ENCODE data around the gene FAAP20.
A peak's percentile ranks its signal among the peaks of the same experiment; 100 is the strongest.

FAAP20 gene

DNA sequence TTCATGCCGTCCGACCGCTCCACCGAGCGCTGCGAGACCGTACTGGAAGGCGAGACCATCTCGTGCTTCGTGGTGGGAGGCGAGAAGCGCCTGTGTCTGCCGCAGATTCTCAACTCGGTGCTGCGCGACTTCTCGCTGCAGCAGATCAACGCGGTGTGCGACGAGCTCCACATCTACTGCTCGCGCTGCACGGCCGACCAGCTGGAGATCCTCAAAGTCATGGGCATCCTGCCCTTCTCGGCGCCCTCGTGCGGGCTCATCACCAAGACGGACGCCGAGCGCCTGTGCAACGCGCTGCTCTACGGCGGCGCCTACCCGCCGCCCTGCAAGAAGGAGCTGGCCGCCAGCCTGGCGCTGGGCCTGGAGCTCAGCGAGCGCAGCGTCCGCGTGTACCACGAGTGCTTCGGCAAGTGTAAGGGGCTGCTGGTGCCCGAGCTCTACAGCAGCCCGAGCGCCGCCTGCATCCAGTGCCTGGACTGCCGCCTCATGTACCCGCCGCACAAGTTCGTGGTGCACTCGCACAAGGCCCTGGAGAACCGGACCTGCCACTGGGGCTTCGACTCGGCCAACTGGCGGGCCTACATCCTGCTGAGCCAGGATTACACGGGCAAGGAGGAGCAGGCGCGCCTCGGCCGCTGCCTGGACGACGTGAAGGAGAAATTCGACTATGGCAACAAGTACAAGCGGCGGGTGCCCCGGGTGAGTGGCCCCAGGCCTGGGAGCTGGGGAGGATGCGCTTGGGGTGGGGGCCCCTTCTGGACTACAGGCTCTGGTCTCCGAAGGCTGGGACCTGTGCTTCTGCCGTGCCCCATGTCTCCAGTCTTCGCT, 34.7 kb upstream of the FAAP20 start (continued):
- TF ChIP-seq, protein P1, sequence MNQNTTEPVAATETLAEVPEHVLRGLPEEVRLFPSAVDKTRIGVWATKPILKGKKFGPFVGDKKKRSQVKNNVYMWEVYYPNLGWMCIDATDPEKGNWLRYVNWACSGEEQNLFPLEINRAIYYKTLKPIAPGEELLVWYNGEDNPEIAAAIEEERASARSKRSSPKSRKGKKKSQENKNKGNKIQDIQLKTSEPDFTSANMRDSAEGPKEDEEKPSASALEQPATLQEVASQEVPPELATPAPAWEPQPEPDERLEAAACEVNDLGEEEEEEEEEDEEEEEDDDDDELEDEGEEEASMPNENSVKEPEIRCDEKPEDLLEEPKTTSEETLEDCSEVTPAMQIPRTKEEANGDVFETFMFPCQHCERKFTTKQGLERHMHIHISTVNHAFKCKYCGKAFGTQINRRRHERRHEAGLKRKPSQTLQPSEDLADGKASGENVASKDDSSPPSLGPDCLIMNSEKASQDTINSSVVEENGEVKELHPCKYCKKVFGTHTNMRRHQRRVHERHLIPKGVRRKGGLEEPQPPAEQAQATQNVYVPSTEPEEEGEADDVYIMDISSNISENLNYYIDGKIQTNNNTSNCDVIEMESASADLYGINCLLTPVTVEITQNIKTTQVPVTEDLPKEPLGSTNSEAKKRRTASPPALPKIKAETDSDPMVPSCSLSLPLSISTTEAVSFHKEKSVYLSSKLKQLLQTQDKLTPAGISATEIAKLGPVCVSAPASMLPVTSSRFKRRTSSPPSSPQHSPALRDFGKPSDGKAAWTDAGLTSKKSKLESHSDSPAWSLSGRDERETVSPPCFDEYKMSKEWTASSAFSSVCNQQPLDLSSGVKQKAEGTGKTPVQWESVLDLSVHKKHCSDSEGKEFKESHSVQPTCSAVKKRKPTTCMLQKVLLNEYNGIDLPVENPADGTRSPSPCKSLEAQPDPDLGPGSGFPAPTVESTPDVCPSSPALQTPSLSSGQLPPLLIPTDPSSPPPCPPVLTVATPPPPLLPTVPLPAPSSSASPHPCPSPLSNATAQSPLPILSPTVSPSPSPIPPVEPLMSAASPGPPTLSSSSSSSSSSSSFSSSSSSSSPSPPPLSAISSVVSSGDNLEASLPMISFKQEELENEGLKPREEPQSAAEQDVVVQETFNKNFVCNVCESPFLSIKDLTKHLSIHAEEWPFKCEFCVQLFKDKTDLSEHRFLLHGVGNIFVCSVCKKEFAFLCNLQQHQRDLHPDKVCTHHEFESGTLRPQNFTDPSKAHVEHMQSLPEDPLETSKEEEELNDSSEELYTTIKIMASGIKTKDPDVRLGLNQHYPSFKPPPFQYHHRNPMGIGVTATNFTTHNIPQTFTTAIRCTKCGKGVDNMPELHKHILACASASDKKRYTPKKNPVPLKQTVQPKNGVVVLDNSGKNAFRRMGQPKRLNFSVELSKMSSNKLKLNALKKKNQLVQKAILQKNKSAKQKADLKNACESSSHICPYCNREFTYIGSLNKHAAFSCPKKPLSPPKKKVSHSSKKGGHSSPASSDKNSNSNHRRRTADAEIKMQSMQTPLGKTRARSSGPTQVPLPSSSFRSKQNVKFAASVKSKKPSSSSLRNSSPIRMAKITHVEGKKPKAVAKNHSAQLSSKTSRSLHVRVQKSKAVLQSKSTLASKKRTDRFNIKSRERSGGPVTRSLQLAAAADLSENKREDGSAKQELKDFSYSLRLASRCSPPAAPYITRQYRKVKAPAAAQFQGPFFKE (tag by site-specific recombination; IDR thresholded peaks at IDR 0.05; ENCODE audit: borderline replicate concordance): 0 out of 2 replicates have a peak, but pooled peaks have one; percentile 48
- TF ChIP-seq ZNF629 (tag by site-specific recombination; IDR thresholded peaks at IDR 0.05): 0 out of 2 replicates have a peak, but pooled peaks have one; percentile 19
- TF ChIP-seq ZBTB8A (tag by site-specific recombination; IDR thresholded peaks at IDR 0.05): peak; percentile 92
- TF ChIP-seq ZSCAN23 (tag by site-specific recombination; IDR thresholded peaks at IDR 0.05): no peak
- no peak for TF ChIP-seq SCRT1 (tag by site-specific recombination; IDR thresholded peaks at IDR 0.05; ENCODE audit: borderline replicate concordance)
- TF ChIP-seq, protein P2, sequence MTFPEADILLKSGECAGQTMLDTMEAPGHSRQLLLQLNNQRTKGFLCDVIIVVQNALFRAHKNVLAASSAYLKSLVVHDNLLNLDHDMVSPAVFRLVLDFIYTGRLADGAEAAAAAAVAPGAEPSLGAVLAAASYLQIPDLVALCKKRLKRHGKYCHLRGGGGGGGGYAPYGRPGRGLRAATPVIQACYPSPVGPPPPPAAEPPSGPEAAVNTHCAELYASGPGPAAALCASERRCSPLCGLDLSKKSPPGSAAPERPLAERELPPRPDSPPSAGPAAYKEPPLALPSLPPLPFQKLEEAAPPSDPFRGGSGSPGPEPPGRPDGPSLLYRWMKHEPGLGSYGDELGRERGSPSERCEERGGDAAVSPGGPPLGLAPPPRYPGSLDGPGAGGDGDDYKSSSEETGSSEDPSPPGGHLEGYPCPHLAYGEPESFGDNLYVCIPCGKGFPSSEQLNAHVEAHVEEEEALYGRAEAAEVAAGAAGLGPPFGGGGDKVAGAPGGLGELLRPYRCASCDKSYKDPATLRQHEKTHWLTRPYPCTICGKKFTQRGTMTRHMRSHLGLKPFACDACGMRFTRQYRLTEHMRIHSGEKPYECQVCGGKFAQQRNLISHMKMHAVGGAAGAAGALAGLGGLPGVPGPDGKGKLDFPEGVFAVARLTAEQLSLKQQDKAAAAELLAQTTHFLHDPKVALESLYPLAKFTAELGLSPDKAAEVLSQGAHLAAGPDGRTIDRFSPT (tag by site-specific recombination; IDR thresholded peaks at IDR 0.05): peak; percentile 61
- no peak for TF ChIP-seq ZNF10 (tag by site-specific recombination; IDR thresholded peaks at IDR 0.05)
- TF ChIP-seq ZNF600 (tag by site-specific recombination; IDR thresholded peaks at IDR 0.05): peak; percentile 82
- no peak for TF ChIP-seq ZNF341 (tag by site-specific recombination; IDR thresholded peaks at IDR 0.05; ENCODE audit: low read depth)
- TF ChIP-seq SCRT2 (tag by site-specific recombination; IDR thresholded peaks at IDR 0.05): peak; percentile 87; the same call in 1 of the 2 replicates
- no peak for TF ChIP-seq ZNF138 (tag by site-specific recombination; IDR thresholded peaks at IDR 0.05; ENCODE audit: borderline replicate concordance)

DNA sequence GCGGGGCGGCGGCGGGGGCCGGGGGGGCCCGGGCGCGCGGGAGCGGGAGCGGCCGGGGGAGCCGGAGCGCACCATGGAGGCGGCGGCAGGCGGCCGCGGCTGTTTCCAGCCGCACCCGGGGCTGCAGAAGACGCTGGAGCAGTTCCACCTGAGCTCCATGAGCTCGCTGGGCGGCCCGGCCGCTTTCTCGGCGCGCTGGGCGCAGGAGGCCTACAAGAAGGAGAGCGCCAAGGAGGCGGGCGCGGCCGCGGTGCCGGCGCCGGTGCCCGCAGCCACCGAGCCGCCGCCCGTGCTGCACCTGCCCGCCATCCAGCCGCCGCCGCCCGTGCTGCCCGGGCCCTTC, 34.1 kb upstream of the FAAP20 start:
- Histone ChIP-seq H3K27ac (ENCODE audit: extremely low read depth, low read depth, low read length) (peak overlapping the region; percentile 90), H3K4me1 (ENCODE audit: control insufficient read depth, insufficient read depth, low read length) (peaks cover 3% of the 10 kb centered on the region), H3K4me3 (ENCODE audit: low read depth, low read length) (peak overlapping the region; percentile 78), H3K9me3 (ENCODE audit: control insufficient read depth, insufficient read depth, low read depth, low read length) (no peaks in the 10 kb centered on the region), H3K36me3 (ENCODE audit: control insufficient read depth in 2 of 2, insufficient read depth in 1 of 2, low read length in 2 of 2) (peaks cover 0 to 29% of the 10 kb centered on the region in 2 experiments; a peak in 1 of 3 replicates)
- ChIA-PET POLR2A (interaction anchor here (0.6 to 2.0 kb wide), 12 partner anchors 12 to 163 kb away, joined by 3 to 10 read pairs (median 4); partner anchors contain the start of genes FAAP20, MORN1 and RER1), CTCF (no interaction called here)
- no peak for TF ChIP-seq ZSCAN23 (tag by site-specific recombination; IDR thresholded peaks at IDR 0.05)
- no peak for TF ChIP-seq ZNF785 (tag by site-specific recombination; IDR thresholded peaks at IDR 0.05)
- TF ChIP-seq ZNF792 (tag by site-specific recombination; IDR thresholded peaks at IDR 0.05): no peak
- TF ChIP-seq, protein P3, sequence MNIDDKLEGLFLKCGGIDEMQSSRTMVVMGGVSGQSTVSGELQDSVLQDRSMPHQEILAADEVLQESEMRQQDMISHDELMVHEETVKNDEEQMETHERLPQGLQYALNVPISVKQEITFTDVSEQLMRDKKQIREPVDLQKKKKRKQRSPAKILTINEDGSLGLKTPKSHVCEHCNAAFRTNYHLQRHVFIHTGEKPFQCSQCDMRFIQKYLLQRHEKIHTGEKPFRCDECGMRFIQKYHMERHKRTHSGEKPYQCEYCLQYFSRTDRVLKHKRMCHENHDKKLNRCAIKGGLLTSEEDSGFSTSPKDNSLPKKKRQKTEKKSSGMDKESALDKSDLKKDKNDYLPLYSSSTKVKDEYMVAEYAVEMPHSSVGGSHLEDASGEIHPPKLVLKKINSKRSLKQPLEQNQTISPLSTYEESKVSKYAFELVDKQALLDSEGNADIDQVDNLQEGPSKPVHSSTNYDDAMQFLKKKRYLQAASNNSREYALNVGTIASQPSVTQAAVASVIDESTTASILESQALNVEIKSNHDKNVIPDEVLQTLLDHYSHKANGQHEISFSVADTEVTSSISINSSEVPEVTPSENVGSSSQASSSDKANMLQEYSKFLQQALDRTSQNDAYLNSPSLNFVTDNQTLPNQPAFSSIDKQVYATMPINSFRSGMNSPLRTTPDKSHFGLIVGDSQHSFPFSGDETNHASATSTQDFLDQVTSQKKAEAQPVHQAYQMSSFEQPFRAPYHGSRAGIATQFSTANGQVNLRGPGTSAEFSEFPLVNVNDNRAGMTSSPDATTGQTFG (tag by site-specific recombination; IDR thresholded peaks at IDR 0.05; ENCODE audit: borderline replicate concordance): no peak
- no peak for TF ChIP-seq ZNF521 (tag by site-specific recombination; IDR thresholded peaks at IDR 0.05)
- no peak for TF ChIP-seq ZNF791 (tag by site-specific recombination; IDR thresholded peaks at IDR 0.05)
- no peak for TF ChIP-seq ZNF350 (tag by site-specific recombination; IDR thresholded peaks at IDR 0.05)
- TF ChIP-seq ZBTB17 (tag by site-specific recombination; IDR thresholded peaks at IDR 0.05): no peak
